HG03439 (cell line): ENCODE data around the gene HAGHL.
"Not testable (repeated sequence)": the region's sequence is repeated elsewhere in the genome, so short reads cannot be mapped to it uniquely, and the experiment has no call there.

Experiments
- ATAC-seq: cut with Tn5 transposase; IDR thresholded peaks from one replicate; pipeline ENCODE4 v1.9.1; 2021; ENCODE audit warnings: mild to moderate bottlenecking, moderate library complexity; ENCODE audit not compliant: unreplicated experiment

Gene HAGHL

GRCh38 chr16:751152-752006 is 24.5 kb downstream of the HAGHL start:
- ATAC-seq: no peak

DNA sequence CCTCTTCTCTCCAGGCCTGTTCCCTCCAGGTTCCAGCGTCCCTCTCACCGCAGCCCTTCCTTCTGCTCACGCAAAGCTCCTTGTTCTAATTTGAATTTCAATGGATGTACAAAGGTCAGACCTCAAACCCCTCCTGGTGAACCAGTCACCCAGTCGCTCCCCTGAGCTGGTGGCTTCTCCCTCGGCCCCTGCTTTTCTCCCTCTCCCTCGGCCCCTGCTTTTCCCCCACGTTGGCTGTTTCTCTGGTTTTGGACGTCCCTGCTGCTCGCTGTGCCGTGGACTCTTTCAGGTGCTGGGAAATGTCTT is 25.1 kb downstream of the HAGHL start:
- ATAC-seq: no peak

GRCh38 chr16:754121-754607 is 27.3 kb downstream of the HAGHL start:
- not testable (repeated sequence) for ATAC-seq

DNA sequence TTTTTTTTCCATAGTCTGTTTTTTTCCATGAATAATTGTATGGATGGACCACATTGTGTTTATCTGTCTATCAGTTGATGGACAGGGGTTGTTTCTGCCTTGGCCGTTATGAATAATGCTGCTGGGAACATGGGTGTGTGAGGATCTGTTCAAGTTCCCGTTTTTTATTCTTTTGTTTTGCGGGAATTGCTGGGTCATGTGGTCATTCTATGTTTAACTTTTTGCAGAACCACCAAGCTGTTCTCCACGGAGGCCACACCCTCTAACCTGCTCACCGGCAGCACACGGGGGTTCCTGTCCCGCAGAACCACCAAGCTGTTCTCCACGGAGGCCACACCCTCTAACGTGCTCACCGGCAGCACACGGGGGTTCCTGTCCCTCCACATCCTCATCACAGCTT is 27.8 kb downstream of the HAGHL start:
- ATAC-seq: no peak

DNA sequence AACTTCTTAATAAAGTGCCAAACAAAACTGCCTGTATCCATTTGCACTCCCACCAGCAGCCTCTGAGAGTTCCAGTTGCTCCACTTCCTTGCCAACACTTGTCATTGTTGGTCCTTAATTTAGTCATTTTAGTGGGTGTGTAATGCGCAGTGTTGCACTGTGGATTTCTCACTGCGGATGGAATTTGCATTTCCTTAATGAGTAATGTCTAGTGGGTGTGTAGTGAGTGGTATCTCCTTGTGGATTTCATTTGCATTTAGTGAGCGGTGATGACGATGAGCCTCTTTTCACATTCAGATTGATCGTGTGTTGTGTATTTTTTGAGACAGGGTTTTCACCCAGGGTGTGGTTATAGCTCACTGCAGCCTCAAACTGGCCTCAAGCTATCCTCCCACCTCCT is 29.5 kb downstream of the HAGHL start:
- no peak for ATAC-seq

DNA sequence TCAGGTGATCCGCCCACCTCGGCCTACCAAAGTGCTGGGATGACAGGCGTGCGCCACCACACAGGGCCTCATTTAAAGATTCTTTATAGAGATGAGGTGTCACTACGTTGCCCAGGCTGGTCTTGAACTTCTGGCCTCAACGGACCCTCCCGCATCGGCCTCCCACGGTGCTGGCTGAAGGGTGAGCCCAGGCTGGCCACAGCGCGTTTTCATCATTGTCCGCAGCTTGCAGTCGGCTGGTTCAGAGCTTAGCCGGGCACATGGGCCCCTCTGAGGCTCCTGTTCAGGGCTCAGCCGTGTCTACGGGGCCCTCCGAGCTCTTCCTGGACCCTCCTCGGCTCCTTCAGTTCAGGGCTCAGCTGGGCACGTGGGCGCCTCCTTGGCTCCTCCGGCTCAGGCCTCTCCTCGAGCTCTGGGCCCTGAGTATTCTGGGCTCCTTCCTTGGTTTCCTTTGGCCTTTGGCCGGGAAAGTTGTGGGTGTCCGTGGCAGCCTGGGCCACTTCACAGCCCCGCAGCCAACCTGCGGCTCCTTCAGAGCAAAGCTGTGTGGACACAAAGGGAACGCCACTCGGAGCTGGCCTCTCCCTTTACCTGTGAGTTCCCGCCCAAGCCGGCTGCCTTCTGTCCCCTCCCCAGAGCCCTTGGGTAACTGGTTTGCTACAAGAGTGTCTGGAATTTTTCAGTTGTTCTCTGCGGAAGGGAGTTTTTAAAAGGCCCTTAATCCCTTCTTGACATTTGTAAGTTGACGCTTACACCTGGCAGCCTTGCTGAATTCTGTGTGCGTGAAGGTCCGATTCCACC is 32.4 kb downstream of the HAGHL start:
- no peak for ATAC-seq

DNA sequence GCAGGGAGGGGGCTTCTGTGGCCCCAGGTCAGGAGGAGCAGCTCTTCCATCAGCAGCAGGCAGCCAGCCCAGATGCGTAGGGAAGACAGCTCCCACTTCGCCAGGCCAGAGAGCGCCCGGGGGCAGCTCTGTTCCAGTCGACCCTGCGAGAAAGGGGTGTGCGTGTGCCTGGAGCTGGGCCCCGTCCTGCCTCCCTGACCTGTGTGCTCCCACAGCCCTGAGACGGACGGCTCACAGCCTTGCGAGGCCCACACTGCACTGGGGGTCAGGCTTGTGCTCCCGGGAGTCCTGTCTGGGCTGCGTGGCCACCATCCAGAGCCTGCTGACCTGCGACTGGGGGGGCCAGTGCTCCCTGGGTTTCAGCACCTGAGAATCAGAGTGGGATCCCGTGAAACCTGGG is 33.2 kb downstream of the HAGHL start:
- no peak for ATAC-seq

DNA sequence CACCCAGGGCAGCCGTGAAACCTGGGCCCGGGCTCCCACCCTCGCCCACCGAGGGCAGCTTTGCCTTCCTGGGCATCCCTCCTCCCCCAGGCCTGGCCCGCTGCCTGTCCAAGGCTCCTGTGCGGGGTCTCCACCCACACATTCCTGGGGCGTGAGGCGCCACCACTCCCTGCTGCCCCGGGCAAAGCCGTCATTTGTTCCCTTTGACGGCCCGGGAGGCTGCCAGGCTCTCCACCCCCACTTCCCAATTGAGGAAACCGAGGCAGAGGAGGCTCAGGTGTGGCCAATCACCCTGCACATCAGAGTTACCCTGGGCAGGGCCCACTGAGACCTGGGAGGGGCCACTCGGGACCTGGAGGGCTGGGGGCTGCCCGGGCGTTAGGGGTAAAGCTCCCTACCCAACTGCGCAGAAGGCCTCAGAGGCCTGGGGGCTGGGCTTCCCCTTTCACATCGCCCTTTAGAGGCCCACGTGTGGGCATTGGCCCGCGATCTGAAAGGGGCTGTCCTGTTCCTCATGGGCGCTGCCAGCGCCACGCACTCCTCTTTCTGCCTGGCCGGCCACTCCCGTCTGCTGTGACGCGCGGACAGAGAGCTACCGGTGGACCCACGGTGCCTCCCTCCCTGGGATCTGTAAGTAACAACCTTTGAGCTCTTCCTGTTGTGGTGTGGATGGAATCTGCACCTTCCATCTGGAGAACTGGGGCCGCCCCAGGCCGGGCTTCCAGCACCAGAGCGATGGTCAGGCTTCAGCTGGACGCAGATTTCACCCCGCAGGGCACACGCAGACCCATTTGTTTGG is 33.8 kb downstream of the HAGHL start, which contains the start of gene MSLN:
MSLN (plus strand) TSS at position 190 of the 799 bp plus-strand sequence. CDS start 1,947 bp downstream, outside the sequence.
- no peak for ATAC-seq

DNA sequence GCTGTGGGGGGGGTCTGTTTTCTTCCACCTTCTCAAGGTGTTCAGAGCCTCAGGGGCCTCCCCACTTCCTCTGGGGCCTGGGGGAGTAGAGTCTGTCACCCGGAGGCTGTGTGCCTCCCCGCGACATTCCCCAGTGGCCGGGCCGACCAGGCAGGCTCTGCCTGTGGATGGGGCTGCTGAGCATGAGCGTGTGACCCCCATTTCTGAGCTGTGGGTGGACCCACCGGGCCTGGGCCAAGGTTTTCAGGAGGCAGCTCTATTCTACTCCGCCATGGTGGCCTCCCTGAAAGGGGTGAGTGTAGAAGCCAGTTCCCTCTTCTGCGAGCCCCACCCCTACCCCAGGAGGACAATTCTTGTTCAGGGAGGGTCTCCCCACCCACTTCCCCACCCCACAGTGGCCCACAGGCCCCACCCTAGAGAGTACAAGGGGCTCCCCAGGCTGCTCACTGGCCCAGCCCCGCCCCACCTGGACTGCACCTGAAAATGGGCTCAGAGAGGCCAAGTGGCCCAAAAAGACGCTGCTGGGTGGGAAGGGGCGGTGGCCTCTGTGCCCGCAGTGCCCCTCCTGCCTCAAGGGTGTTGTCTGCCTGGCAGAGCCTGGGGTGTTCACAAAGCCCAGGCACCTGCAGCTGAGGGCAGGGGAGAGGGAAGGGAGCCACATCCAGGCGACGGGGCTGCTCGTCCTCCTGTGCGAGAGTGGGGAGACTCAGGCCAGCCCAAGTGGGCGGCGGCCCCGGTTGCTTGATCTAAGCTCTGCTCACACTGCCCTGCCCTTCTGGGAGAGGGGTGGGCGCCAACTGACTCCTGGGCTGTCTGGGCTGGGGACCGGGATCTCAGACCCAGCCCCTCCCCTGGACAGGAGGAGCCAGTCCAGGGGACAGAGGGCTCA is 35.0 kb downstream of the HAGHL start:
- no peak for ATAC-seq

DNA sequence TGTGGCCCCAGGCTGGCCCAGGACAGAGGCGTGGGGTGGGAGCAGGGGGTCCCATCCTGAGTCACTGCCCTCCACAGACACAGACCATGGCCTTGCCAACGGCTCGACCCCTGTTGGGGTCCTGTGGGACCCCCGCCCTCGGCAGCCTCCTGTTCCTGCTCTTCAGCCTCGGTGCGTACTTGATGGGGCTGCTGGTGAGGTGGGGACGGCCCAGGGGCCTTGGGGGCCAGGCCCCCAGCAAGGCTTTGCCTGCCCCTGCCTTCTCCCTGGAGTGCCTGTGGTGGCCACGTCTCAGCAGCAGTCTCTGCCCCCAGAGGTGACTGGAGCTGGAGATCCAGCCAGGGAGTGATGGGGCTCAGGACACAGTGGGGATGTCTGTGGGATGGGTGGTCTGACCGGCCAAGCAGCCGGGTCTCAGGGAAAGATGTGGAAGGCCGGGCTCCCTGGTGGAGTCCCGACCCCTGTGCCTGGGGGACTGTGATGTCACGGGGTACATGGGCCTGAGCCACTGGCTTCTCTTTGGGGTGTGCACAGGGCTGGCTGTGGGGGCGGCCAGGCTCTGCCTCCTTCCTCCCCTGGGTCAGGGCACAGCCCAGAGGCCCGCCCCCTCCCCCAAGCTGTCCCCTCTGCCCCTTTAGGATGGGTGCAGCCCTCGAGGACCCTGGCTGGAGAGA is 35.8 kb downstream of the HAGHL start:
- ATAC-seq: no peak

- no peak for ATAC-seq
Observed at GRCh38 chr16:763369-764183, 36.7 kb downstream of the HAGHL start.

- ATAC-seq: no peak
Observed at GRCh38 chr16:764184-764750, 37.4 kb downstream of the HAGHL start.

GRCh38 chr16:764848-765487 is 38.1 kb downstream of the HAGHL start:
- no peak for ATAC-seq

DNA sequence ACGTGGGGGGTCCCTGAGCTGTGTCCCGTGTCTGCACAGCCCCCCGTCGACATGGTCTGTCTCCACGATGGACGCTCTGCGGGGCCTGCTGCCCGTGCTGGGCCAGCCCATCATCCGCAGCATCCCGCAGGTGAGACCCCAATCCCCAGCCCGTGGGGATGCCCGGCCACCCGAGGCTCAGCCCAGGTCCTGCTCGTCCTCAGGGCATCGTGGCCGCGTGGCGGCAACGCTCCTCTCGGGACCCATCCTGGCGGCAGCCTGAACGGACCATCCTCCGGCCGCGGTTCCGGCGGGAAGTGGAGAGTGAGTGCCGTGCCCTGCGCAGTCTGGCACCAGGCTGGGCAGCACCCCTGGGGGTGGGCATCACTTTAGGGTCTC is 38.6 kb downstream of the HAGHL start:
- no peak for ATAC-seq

- no peak for ATAC-seq
Observed at GRCh38 chr16:766008-766819, 39.3 kb downstream of the HAGHL start.

DNA sequence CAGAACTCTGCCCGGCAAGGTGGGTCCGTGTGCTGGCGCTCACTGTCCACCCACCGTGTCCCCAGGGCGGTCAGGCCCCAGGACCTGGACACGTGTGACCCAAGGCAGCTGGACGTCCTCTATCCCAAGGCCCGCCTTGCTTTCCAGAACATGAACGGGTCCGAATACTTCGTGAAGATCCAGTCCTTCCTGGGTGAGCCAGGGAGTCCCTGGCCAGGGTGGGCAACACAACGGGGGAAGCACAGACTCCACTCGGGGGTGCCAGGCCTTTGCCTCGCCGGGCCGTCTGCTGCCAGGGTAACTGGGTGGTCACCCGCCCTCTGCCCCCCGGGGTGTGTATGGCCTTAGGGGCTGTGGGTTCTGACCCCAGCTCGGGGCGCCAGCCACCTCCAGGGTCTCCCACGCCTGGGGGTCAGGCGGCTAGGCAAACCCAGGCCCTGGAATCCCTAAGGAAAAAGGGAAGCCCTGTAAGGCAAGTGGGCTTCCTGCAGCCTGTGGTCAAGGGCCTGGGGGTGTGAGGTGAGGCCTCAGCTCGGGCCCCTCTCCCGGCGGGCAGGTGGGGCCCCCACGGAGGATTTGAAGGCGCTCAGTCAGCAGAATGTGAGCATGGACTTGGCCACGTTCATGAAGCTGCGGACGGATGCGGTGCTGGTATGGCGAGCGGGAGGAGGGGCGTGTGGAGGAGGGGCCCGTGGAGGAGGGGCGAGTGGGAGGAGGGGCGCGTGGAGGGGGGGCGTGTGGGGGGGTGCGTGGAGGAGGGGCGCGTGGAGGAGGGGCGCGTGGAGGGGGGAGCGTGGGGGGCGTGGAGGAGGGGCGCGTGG is 40.1 kb downstream of the HAGHL start:
- no peak for ATAC-seq
